HG02678 (cell line): ENCODE data around the gene AHI1.

Experiments
- ATAC-seq: cut with Tn5 transposase; IDR thresholded peaks from one replicate; pipeline ENCODE4 v1.9.1; 2021; ENCODE audit warnings: mild to moderate bottlenecking, moderate library complexity; ENCODE audit not compliant: unreplicated experiment

The AHI1 gene

GRCh38 chr6:135464634-135465033, 32.9 kb downstream of the AHI1 start:
- peak; percentile 64 for ATAC-seq

GRCh38 chr6:135461208-135461607, 36.3 kb downstream of the AHI1 start:
- no peak for ATAC-seq

- no peak for ATAC-seq
Measured at GRCh38 chr6:135458051-135458450, 39.5 kb downstream of the AHI1 start.

- no peak for ATAC-seq
Measured at GRCh38 chr6:135451617-135452190, 45.8 kb downstream of the AHI1 start.

DNA sequence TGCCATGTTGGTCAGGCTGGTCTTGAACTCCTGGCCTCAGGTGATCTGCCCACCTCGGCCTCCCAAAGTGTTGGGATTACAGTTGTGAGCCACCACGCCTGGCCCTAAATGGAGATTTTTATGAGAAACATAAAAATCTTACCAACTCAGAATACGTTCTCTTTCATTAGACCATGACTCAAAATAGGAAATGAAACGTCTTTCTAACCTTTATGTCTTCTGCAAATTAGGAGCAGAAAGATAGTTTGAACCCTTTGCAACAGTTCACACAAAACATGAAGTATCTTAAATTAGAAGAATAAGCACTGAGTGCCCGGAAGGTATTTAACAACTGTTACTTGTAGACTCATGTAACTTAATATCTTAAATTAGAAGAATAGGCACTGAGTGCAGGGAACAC, 48.3 kb downstream of the AHI1 start:
- ATAC-seq, result no peak

- ATAC-seq, result peak; percentile 76
Measured at GRCh38 chr6:135440087-135440792, 57.3 kb downstream of the AHI1 start.

- ATAC-seq, result no peak
Measured at GRCh38 chr6:135439549-135439948, 58.0 kb downstream of the AHI1 start.

- ATAC-seq, result peak; percentile 52
Measured at GRCh38 chr6:135438907-135439535, 58.5 kb downstream of the AHI1 start.

GRCh38 chr6:135434991-135435390, 62.5 kb downstream of the AHI1 start:
- ATAC-seq, result no peak

DNA sequence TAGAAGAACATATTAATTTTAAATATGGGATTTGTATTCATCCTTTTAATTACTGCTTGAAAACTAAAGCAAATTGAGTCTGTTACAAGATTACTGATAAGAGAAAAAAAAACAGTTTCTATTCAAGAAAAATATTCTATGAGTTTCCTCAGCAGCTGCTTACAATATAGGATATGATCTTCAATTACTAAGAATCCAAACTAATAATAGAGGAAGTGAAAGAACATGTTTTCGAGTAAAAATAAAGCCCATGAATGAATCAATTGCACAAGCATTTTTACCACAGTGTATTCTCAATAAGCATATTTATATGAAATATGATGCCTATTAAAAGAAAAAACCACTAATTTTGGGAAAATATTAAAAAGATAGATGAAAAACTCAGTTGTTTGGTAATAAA, 63.4 kb downstream of the AHI1 start:
- peak; percentile 59 for ATAC-seq

DNA sequence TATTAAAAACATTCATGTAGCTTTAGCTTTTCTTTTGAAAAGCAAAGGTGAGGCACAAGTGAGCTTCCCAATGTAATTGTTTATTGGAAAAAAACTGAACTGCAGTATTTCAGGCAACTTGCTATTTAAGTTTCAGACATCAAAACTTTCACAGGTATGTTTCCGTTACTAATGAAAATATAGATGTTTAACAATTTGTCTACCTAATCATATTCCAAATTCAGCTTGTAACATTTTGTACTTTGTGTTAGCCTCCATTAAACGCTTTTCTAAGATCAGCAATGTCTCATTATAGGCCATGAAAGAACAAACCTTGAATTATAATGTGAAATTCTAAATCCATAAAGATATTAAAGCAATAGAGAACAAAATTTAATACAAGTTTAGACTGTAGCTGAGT, 69.5 kb downstream of the AHI1 start:
- no peak for ATAC-seq

DNA sequence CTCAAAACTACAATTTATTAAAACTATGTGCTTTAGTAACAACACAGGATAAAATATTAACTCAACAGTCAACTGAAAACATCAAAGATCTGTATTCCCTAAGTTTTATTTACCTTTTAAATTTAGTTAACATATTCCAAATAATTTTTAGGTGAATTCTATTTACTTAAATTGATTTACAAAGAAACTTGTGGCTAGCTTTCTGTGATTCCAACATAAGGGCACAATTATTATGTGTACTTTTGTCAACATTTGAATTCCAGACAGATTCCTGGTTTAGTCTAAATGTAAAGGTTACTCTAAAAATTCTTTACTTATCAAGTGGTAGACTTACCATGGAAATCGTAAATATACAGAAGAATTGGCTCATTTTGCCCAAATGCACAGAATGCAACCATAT, 70.7 kb downstream of the AHI1 start:
- no peak for ATAC-seq

DNA sequence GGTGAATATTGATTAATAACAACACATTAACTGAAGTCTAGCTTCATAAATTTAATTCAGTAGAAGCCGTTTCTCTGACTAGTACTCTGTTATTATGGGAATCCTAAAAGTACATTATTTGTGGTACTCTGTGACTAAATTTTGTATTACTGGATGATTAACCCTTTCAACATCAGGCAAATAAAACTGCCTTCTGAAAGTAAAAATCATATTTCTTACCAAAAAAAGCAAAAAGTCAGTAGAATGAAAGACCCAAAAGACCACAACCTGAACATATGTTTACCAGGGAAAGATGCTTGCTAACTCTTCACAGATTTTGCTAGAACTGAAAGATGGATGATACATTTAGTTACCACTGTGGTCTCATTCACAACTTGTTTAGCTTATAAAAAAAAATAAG, 73.2 kb downstream of the AHI1 start:
- ATAC-seq, result no peak

- peak; percentile 92 for ATAC-seq
Measured at GRCh38 chr6:135423649-135424128, 73.9 kb downstream of the AHI1 start.

GRCh38 chr6:135419162-135419561, 78.4 kb downstream of the AHI1 start:
- ATAC-seq, result no peak

DNA sequence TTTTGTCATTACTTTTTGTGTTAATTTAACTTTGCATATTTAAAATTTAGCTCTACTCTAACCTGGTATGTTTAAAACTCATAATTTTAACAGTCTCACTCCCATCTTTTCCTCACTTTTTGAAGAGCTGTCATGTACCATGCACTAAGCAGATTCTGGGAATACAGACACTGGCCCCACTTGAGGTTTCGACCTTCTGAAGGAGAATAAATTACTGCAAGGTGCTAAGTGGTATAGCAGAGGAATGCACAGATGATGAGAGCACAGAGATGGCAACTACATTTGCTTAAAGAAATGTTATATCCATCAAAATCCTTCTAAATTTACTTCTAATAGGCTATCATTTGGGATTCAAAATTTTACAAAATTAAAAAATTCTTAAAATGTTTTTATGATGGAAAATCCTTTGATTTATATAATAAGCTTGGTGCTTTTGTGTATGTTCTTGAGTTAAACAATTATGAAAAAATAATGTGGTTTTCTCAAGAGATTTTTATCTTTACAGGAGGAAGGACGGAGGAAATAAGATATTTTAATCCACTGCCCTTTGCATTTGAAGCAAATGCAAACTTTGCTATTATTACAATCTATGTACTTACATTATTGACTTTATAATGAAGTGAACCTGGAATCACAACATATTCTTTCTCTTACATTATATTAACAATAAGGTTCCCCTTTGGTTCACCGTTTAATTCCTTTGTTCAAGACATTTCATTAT, 79.3 kb downstream of the AHI1 start:
- ATAC-seq, result no peak

- no peak for ATAC-seq
Measured at GRCh38 chr6:135412761-135413160, 84.8 kb downstream of the AHI1 start.

DNA sequence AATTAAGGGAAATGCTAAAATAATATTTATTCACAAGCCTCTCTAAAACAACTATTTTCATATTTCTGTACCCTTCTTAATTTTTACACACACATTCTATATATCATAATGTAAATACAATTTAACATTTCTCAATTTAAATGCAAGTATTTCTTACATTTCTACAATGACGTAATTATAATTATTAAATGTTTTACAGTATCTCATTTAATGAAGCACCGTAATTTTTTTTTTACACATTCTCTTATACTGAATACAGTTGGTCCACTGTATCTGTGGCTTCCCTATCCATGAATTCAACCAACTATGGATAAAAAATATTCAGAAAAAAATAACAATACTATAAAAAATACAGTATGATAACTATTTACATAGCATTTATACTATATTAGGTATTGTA, 85.7 kb downstream of the AHI1 start:
- no peak for ATAC-seq

- ATAC-seq, result no peak
Measured at GRCh38 chr6:135411339-135411738, 86.2 kb downstream of the AHI1 start.

DNA sequence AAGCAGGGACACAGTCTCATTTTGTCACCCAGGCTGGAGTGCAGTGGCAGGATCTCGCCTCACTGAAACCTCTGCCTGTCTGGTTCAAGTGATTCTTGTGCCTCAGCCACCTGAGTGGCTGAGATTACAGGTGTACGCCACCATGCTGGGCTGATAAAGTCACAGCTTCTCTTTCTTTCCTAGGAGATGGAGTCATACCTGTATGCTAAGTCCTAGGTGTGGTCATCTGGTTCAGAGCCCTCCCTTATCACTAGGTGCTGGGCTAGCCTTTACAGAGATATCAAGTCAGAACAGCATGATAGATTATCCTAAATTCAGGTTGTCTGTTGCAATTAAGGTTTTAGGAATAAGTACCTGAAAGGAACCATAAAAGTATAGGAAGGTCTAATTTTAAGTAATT, 86.7 kb downstream of the AHI1 start:
- no peak for ATAC-seq

GRCh38 chr6:135403584-135403983, 94.0 kb downstream of the AHI1 start:
- no peak for ATAC-seq

DNA sequence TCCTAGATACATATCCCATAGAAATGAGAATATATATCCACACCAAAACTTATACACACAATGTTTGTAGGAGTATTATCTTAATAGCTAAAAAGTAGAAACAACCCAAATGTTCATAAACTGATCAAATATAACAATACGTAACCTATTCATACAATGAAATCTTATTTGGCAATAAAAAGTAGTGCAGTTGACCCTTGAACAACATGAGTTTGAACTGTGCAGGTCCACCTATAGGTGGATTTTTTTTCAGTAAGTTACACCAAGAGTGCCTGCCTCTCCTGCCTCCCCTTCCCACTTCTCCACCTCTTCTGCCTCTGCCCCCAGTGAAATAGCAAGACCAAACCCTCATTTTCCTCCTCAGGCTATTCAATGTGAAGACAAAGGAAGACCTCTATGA, 95.2 kb downstream of the AHI1 start:
- no peak for ATAC-seq
